ENCODE measurements around the gene ANGPT4.

The ANGPT4 gene

GRCh38 chr20:939606-940005 is 23.5 kb upstream of the ANGPT4 start:
- DNase-seq, result no peak

GRCh38 chr20:934186-934840 is 18.2 kb upstream of the ANGPT4 start:
- no peak for DNase-seq

GRCh38 chr20:933029-933428 is 16.9 kb upstream of the ANGPT4 start:
- DNase-seq, result no peak

- no peak for DNase-seq
These were observed 15.3 kb upstream of the ANGPT4 start for GRCh38 chr20:931401-931800.

GRCh38 chr20:926670-927069 is 10.5 kb upstream of the ANGPT4 start:
- no peak for DNase-seq

- no peak for DNase-seq
These were observed 9.4 kb upstream of the ANGPT4 start for GRCh38 chr20:925516-925915.

- DNase-seq, result no peak
These were observed 8.5 kb upstream of the ANGPT4 start for GRCh38 chr20:924639-925038.

- DNase-seq, result no peak
These were observed 6.6 kb upstream of the ANGPT4 start for GRCh38 chr20:922781-923180.

- no peak for DNase-seq
These were observed 4.9 kb upstream of the ANGPT4 start for GRCh38 chr20:921068-921467.

GRCh38 chr20:920311-920710 is 4.2 kb upstream of the ANGPT4 start:
- no peak for DNase-seq

- no peak for DNase-seq
These were observed 3.4 kb upstream of the ANGPT4 start for GRCh38 chr20:919491-919916.

GRCh38 chr20:917416-917815 is 1.3 kb upstream of the ANGPT4 start:
- no peak for DNase-seq

- DNase-seq, result no peak
These were observed 691 bp upstream of the ANGPT4 start for GRCh38 chr20:916825-917224.

- DNase-seq, result no peak
These were observed 1.2 kb downstream of the ANGPT4 start for GRCh38 chr20:914727-915498.

- no peak for DNase-seq
These were observed 2.8 kb downstream of the ANGPT4 start for GRCh38 chr20:913306-913849.

GRCh38 chr20:911882-912600 is 4.1 kb downstream of the ANGPT4 start:
- no peak for DNase-seq

- DNase-seq, result no peak
These were observed 5.0 kb downstream of the ANGPT4 start for GRCh38 chr20:910870-911770.

GRCh38 chr20:910132-910869 is 5.8 kb downstream of the ANGPT4 start:
- no peak for DNase-seq

- no peak for DNase-seq
These were observed 6.5 kb downstream of the ANGPT4 start for GRCh38 chr20:909641-910040.

GRCh38 chr20:906703-907270 is 9.3 kb downstream of the ANGPT4 start:
- DNase-seq, result no peak

- no peak for DNase-seq
These were observed 10.1 kb downstream of the ANGPT4 start for GRCh38 chr20:906001-906520.

Measured in activated CD8-positive, alpha-beta memory T cell treated with anti-CD3 and anti-CD28 coated beads, Interleukin-2, amount 50 U/mL, for 4 hours (primary cell).